Mesenteric fat pad (tissue), 1 donor: Measurements from ENCODE around the gene POU2F1. TPM values are rescaled to one million over a fixed set of nuclear protein-coding genes. Genes with fewer than 3 reads are reported as not detected.

Experiments used
- DNase-seq: peaks from one replicate; pipeline ENCODE4 v3.0.0-alpha.2; 2020; ENCODE audit warnings: low spot score
- total RNA-seq: library from RNA; stranded (reverse); fragmentation: NEBNext Ultra II Directional; extraction: Animal tissue kit (Norgen Biotek cat#: 25700); gene quantifications from one replicate; pipeline ENCODE4 v1.2.1, GENCODE V29; 2021
- donor health status: DM: yes; HTN: yes; CAD: no.

Gene POU2F1
- total RNA-seq, 1 donor from 2014 or later, result 18.8 TPM

GRCh38 chr1:167270349-167271092, 49.8 kb downstream of the POU2F1 start:
- no peak for DNase-seq

GRCh38 chr1:167272369-167272957, 51.8 kb downstream of the POU2F1 start:
- no peak for DNase-seq

- DNase-seq, result no peak
These were observed 52.5 kb downstream of the POU2F1 start for GRCh38 chr1:167273027-167273800.

GRCh38 chr1:167274061-167274460, 53.4 kb downstream of the POU2F1 start:
- no peak for DNase-seq

- DNase-seq, result no peak
These were observed 56.3 kb downstream of the POU2F1 start for GRCh38 chr1:167276969-167277368.

- no peak for DNase-seq
These were observed 57.8 kb downstream of the POU2F1 start for GRCh38 chr1:167278497-167278896.

- DNase-seq, result no peak
These were observed 60.2 kb downstream of the POU2F1 start for GRCh38 chr1:167280912-167281311.

- no peak for DNase-seq
These were observed 67.8 kb downstream of the POU2F1 start for GRCh38 chr1:167288390-167289074.

- no peak for DNase-seq
These were observed 68.4 kb downstream of the POU2F1 start for GRCh38 chr1:167289075-167289442.

- DNase-seq, result no peak
These were observed 69.3 kb downstream of the POU2F1 start for GRCh38 chr1:167289966-167290365.

- DNase-seq, result no peak
These were observed 71.0 kb downstream of the POU2F1 start for GRCh38 chr1:167291539-167292185.

GRCh38 chr1:167292216-167292615, 71.5 kb downstream of the POU2F1 start:
- no peak for DNase-seq

GRCh38 chr1:167293057-167293456, 72.4 kb downstream of the POU2F1 start:
- no peak for DNase-seq

GRCh38 chr1:167294528-167294927, 73.8 kb downstream of the POU2F1 start:
- DNase-seq, result no peak

GRCh38 chr1:167297222-167298214, 76.8 kb downstream of the POU2F1 start:
- no peak for DNase-seq

GRCh38 chr1:167298325-167298724, 77.6 kb downstream of the POU2F1 start:
- no peak for DNase-seq

GRCh38 chr1:167301355-167301754, 80.7 kb downstream of the POU2F1 start:
- no peak for DNase-seq

GRCh38 chr1:167304165-167304564, 83.5 kb downstream of the POU2F1 start:
- no peak for DNase-seq

GRCh38 chr1:167305059-167305705, 84.5 kb downstream of the POU2F1 start:
- no peak for DNase-seq
